Measurements from ENCODE around the gene MT1A. TPM values are rescaled to one million over a fixed set of nuclear protein-coding genes. Genes with fewer than 3 reads are reported as not detected.

The MT1A gene
- total RNA-seq, 1 donor from 2014 or later = not detected

GRCh38 chr16:56679818-56680217 is 41.4 kb downstream of the MT1A start:
- no peak for FAIRE-seq
- no peaks in the 10 kb centered on the region for H3K27me3 ChIP-seq (ENCODE audit: control insufficient read depth, insufficient read depth, low read length)
- H3K36me3 ChIP-seq (ENCODE audit: control insufficient read depth, insufficient read depth, low read length) = peaks cover 8% of the 10 kb centered on the region
- DNase-seq (ENCODE audit: low read depth) = peak; percentile 54
- H3K4me3 ChIP-seq (ENCODE audit: low read depth, low read length) = no peak overlapping the region
- no peak for TF ChIP-seq CTCF (IDR thresholded peaks at IDR 0.05; ENCODE audit: insufficient read depth, low read length, severe bottlenecking)

GRCh38 chr16:56681939-56682702 is 43.7 kb downstream of the MT1A start, which contains the start of gene MT1X:
TSS of gene MT1X (plus strand) at chr16:56682470. CDS start at chr16:56682541, 71 bp downstream.
- peak within 1 kb of the TSS; percentile 95 for H3K4me3 ChIP-seq (ENCODE audit: low read depth, low read length)
- FAIRE-seq (no peak), DNase-seq (ENCODE audit: low read depth) (peak; percentile 85)
- H3K36me3 ChIP-seq (ENCODE audit: control insufficient read depth, insufficient read depth, low read length) = peaks cover 9% of the 10 kb centered on the region
- H3K27me3 ChIP-seq (ENCODE audit: control insufficient read depth, insufficient read depth, low read length) = no peaks in the 10 kb centered on the region
- TF ChIP-seq CTCF (IDR thresholded peaks at IDR 0.05; ENCODE audit: insufficient read depth, low read length, severe bottlenecking) = peak; percentile 1

- no peak for DNase-seq (ENCODE audit: low read depth)
- no peak for TF ChIP-seq CTCF (IDR thresholded peaks at IDR 0.05; ENCODE audit: insufficient read depth, low read length, severe bottlenecking)
- H3K36me3 ChIP-seq (ENCODE audit: control insufficient read depth, insufficient read depth, low read length) = peaks cover 9% of the 10 kb centered on the region
- no peak for FAIRE-seq
- peak overlapping the region; percentile 95 for H3K4me3 ChIP-seq (ENCODE audit: low read depth, low read length)
- no peaks in the 10 kb centered on the region for H3K27me3 ChIP-seq (ENCODE audit: control insufficient read depth, insufficient read depth, low read length)
These were observed 44.4 kb downstream of the MT1A start for GRCh38 chr16:56682703-56683397.

GRCh38 chr16:56683424-56684172 is 45.1 kb downstream of the MT1A start:
- Histone ChIP-seq H3K27me3 (ENCODE audit: control insufficient read depth, insufficient read depth, low read length) (no peaks in the 10 kb centered on the region), H3K36me3 (ENCODE audit: control insufficient read depth, insufficient read depth, low read length) (peaks cover 9% of the 10 kb centered on the region), H3K4me3 (ENCODE audit: low read depth, low read length) (peak overlapping the region; percentile 95)
- FAIRE-seq (no peak), DNase-seq (ENCODE audit: low read depth) (no peak)
- TF ChIP-seq CTCF (IDR thresholded peaks at IDR 0.05; ENCODE audit: insufficient read depth, low read length, severe bottlenecking) = no peak

- no peak for TF ChIP-seq CTCF (IDR thresholded peaks at IDR 0.05; ENCODE audit: insufficient read depth, low read length, severe bottlenecking)
These were observed 45.9 kb downstream of the MT1A start for GRCh38 chr16:56684256-56684925.

More at GRCh38 chr16:56684256-56684925, 45.9 kb downstream of the MT1A start:
- DNase-seq (ENCODE audit: low read depth) (peak; percentile 33), FAIRE-seq (no peak)
- peaks cover 9% of the 10 kb centered on the region for H3K36me3 ChIP-seq (ENCODE audit: control insufficient read depth, insufficient read depth, low read length)
- no peaks in the 10 kb centered on the region for H3K27me3 ChIP-seq (ENCODE audit: control insufficient read depth, insufficient read depth, low read length)
- peak overlapping the region; percentile 95 for H3K4me3 ChIP-seq (ENCODE audit: low read depth, low read length)

Measured in bronchial epithelial cell (primary cell).